GM19099 (cell line): ENCODE data around the gene ITPR1.

ENCODE experiments used
- POLR2A ChIP-seq: IDR thresholded peaks from 3 replicates; pipeline ENCODE4 v1.6.1; 2011; ENCODE audit warnings: low read depth; ENCODE audit not compliant: insufficient read length; ENCODE audit errors: extremely low read depth

Gene ITPR1

GRCh38 chr3:4823385-4823784, 330.2 kb downstream of the ITPR1 start:
- no peak for TF ChIP-seq POLR2A

- TF ChIP-seq POLR2A = no peak
Measured at GRCh38 chr3:4823986-4824925, 331.1 kb downstream of the ITPR1 start.

DNA sequence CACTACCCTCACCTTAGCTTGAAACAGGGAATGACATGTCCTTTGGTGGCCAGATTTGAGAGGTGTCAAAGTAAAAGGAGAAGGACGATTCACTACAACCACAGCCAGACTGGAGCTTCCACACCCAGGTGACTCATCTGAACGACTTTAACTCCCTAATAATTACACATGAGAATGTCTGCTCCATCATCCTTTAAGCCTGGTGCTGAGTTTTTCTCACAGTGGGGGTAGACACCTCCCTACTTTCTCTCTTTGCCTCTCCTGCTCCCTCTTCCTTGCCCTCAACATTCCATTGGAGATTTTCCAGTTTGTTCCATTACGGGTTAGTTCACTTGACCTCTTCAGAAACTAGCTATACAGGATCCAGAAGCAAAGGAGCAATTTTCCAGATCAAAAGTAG, 331.8 kb downstream of the ITPR1 start:
- no peak for TF ChIP-seq POLR2A

DNA sequence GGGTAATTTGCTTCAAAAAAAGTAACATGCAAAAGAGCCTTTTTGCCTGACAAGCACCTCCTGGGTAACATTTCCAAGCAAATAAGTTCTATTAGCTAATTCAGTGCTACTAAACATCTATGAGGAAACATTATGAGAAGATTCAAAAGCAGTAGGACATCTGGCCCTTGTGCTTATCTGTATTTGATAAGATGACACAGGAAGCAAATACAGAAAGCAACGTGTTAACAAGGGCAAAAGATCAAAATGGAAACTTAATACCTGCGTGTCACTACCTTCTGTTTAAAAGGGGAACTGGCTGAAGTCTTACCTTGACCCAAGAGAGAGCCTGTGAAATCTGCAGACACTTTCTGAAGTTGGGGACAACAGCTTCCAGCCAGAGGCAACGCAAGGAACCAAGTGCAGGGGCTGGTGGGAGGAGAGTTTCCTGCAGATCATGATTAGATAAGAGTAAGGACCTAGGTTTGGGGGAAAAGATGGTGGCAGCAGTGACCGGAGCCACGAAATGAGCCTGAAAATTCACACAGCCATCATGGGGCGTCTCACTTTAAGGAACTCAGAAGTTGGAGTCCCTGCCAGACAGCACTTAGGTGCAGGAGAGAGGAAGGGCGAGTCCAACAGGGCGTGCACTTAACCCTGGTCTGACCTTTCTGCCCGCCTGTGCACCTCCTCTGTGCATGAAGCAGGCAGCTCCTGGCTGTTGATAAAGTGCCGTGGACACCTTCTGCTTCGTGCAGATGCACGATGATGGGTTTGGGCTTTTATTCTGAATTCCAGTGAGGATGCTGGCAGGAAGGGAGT, 332.5 kb downstream of the ITPR1 start:
- no peak for TF ChIP-seq POLR2A

DNA sequence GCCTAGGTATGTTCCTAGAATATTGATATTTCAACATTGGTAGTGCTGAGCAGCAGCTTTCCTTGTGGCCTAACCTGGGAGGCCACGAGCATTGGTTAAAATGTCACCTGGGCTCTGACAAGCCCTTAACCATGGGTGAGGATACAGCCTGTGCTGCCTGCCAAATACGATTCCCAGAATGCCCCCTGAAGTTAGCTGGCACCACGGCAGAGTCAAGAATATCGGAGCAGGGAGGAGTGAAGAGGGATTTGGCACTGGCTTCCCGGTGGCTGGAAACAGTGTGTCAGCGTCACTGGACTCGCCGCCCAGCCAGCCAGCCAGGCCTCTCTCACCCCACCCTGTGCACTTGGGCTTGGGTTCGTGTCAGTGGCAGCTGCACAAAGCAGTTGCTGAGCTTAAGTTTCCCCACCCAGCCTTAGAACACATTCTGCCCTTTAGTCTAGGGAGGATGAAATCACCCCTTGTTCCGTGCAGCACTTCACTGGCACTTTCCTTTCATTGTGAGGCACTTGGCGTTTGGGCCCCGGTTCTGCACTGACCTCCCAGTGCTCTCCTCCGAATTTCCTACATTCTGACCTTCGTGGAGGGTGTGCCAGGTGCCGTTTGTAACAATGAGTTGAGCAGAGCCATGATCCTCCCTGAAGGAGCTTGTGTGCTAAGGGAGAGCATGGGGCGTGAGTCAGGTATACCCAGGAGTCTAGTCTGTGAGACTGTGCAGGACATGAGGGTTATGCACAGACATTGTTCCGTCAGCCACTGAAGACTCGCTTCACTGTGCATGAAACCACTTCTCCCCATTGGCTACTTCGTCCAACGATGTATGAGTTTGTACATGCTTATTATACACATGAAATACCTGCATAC, 333.3 kb downstream of the ITPR1 start:
- TF ChIP-seq POLR2A = no peak

- TF ChIP-seq POLR2A = no peak
Measured at GRCh38 chr3:4827767-4828166, 334.6 kb downstream of the ITPR1 start.

- TF ChIP-seq POLR2A = no peak
Measured at GRCh38 chr3:4828279-4829030, 335.3 kb downstream of the ITPR1 start.

DNA sequence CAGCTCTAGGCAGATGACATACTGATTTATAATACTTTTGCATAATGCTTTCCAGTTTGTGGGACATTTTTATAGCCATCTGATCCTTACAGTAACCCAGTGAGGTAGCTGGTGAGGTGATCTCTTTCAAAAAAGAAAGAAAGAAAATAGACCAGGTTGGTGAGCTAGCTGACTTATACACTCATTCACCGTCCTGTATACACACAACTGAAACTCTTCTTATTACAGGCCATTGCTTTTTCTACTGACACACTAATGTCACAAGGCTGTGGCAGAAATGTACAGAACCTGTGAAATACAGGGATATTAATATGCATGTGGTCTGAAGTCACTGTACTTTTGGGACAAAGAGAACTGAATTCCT, 335.9 kb downstream of the ITPR1 start:
- TF ChIP-seq POLR2A = no peak

GRCh38 chr3:4830586-4830914, 337.4 kb downstream of the ITPR1 start:
- TF ChIP-seq POLR2A = no peak

DNA sequence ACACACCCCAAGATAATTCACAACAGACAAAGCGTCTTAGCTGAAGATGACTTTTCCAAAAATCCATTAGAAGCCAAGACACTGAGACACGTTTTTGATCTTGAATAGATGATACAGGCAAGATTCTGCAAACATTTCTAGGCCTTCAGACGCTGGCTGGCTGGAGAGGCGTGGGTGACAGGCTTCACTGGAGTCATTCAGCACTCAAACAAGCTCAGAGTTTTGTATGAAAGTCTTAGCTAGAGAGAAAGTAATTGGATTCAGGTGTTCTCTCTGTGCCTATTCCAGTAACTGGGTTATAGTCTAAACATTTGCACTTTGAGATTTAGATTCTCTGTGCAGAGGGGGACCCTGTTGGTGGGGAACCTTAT, 338.4 kb downstream of the ITPR1 start:
- no peak for TF ChIP-seq POLR2A

- TF ChIP-seq POLR2A = no peak
Measured at GRCh38 chr3:4833471-4833870, 340.3 kb downstream of the ITPR1 start.

DNA sequence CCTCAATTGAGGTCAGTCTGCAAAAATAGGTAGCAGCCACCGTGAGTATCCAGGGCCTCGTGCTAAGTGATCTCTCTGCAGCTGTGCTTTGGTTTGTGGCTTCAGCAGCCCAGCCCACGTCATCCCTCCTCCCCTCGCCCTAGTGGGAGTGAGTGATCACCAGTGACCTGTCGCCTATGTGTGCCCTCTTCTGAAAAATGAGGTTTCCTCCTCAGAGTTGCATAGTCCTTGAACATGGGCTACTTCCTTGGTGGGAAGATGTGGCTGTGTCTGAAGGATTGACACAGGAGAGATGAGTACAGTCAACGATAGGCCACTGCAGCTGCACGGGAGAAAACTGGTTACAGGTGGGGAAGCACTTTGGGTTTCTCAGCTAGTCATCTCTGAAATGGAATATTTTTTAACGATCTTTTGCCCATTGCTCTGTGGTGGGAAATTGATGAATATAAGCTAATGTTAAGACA, 341.3 kb downstream of the ITPR1 start:
- no peak for TF ChIP-seq POLR2A

- no peak for TF ChIP-seq POLR2A
Measured at GRCh38 chr3:4835616-4836043, 342.5 kb downstream of the ITPR1 start.

DNA sequence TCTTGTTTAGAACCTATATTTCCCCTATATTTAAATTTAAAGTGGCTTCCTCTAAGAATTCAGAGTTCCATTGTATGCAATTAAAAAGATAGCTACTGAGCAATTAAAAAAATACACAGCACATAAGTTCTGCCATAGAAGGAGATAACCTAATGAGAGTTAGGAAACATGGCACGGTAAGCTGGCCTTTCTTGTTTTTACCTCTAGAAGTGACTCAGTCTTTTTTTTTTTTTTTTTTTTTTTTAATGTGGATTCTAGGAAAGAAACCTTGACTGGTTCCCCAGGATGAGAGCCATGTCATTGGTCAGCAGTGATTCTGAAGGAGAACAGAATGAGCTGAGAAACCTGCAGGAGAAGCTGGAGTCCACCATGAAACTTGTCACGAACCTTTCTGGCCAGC, 343.4 kb downstream of the ITPR1 start:
- TF ChIP-seq POLR2A = no peak

- no peak for TF ChIP-seq POLR2A
Measured at GRCh38 chr3:4837374-4837930, 344.3 kb downstream of the ITPR1 start.

- TF ChIP-seq POLR2A = no peak
Measured at GRCh38 chr3:4838621-4839022, 345.5 kb downstream of the ITPR1 start.
